Activated T-helper 1 cell treated with anti-CD3 and anti-CD28 coated beads, Interleukin-12 subunit alpha, Interleukin-12 subunit beta, Interleukin-2, Interleukin-4 antibody, amounts not matched to agents 30 ng/mL and 10 ng/mL and 1 ng/mL, durations not matched to agents 14 hours and 24 hours and 36 hours (primary cell): ENCODE results near the gene PAM. TPM values are rescaled to one million over a fixed set of nuclear protein-coding genes. Genes with fewer than 3 reads are reported as not detected.

Source experiments
- DNase-seq: peaks from one replicate; pipeline ENCODE4 v3.0.0; 2021; ENCODE audit warnings: low spot score
- H3K27ac Mint-ChIP-seq: one replicate; pipeline ENCODE4 v1.8.0; 2021; ENCODE audit warnings: mild to moderate bottlenecking, mixed read lengths
- H3K27me3 Mint-ChIP-seq: one replicate; pipeline ENCODE4 v1.8.0; 2022; ENCODE audit warnings: mild to moderate bottlenecking, moderate library complexity, mixed read lengths; ENCODE audit not compliant: insufficient read depth
- H3K36me3 Mint-ChIP-seq: one replicate; pipeline ENCODE4 v1.8.0; 2021; ENCODE audit warnings: low read depth, mixed read lengths
- H3K4me1 Mint-ChIP-seq: one replicate; pipeline ENCODE4 v1.8.0; 2021; ENCODE audit warnings: low read depth, mixed read lengths
- H3K4me3 Mint-ChIP-seq: one replicate; pipeline ENCODE4 v1.8.0; 2021; ENCODE audit warnings: mild to moderate bottlenecking, moderate library complexity, mixed read lengths
- H3K9me3 Mint-ChIP-seq: one replicate; pipeline ENCODE4 v1.8.0; 2021; ENCODE audit warnings: mixed read lengths
- intact Hi-C: fragments of 100-400 bp; cut with micrococcal nuclease; formaldehyde crosslinking; loops from one replicate; pipeline ENCODE4 v1.15.1; 2024
- total RNA-seq: library from RNA; stranded (reverse); gene quantifications from 2 replicates; pipeline ENCODE4 v1.2.3, GENCODE V29; 2022

PAM gene
- total RNA-seq, 1 donor from 2014 or later, result 74.0 TPM

GRCh38 chr5:102792705-102793104, 37.6 kb downstream of the PAM start:
- no peak for DNase-seq
- no peak overlapping the region for H3K27ac Mint-ChIP-seq
- no peaks in the 10 kb centered on the region for H3K27me3 Mint-ChIP-seq
- H3K9me3 Mint-ChIP-seq, result no peaks in the 10 kb centered on the region
- intact Hi-C loops, result loop anchor here (1.0 kb wide), 3 partner anchors 12 to 209 kb away; no protein-coding TSS in a partner anchor
- H3K36me3 Mint-ChIP-seq, result no peaks in the 10 kb centered on the region
- H3K4me3 Mint-ChIP-seq, result no peak overlapping the region
- H3K4me1 Mint-ChIP-seq, result peaks cover 23% of the 10 kb centered on the region

- intact Hi-C loops, result no loop called here
- Mint-ChIP-seq H3K27me3 (no peaks in the 10 kb centered on the region), H3K9me3 (no peaks in the 10 kb centered on the region), H3K36me3 (no peaks in the 10 kb centered on the region), H3K27ac (no peak overlapping the region), H3K4me3 (no peak overlapping the region), H3K4me1 (peaks cover 35% of the 10 kb centered on the region)
- DNase-seq, result no peak
Measured at GRCh38 chr5:102794047-102794446, 38.9 kb downstream of the PAM start.

GRCh38 chr5:102794677-102795331, 39.7 kb downstream of the PAM start:
- H3K9me3 Mint-ChIP-seq, result no peaks in the 10 kb centered on the region
- no peak for DNase-seq
- no peaks in the 10 kb centered on the region for H3K27me3 Mint-ChIP-seq
- no peak overlapping the region for H3K4me3 Mint-ChIP-seq
- peaks cover 39% of the 10 kb centered on the region for H3K4me1 Mint-ChIP-seq
- no peaks in the 10 kb centered on the region for H3K36me3 Mint-ChIP-seq
- H3K27ac Mint-ChIP-seq, result no peak overlapping the region
- intact Hi-C loops, result no loop called here

- H3K9me3 Mint-ChIP-seq, result no peaks in the 10 kb centered on the region
- peaks cover 46% of the 10 kb centered on the region for H3K4me1 Mint-ChIP-seq
- no peaks in the 10 kb centered on the region for H3K36me3 Mint-ChIP-seq
- no peaks in the 10 kb centered on the region for H3K27me3 Mint-ChIP-seq
- H3K27ac Mint-ChIP-seq, result no peak overlapping the region
- intact Hi-C loops, result no loop called here
- DNase-seq, result no peak
- no peak overlapping the region for H3K4me3 Mint-ChIP-seq
Measured at GRCh38 chr5:102795526-102795925, 40.4 kb downstream of the PAM start.

GRCh38 chr5:102796009-102796408, 40.9 kb downstream of the PAM start:
- Mint-ChIP-seq H3K4me3 (no peak overlapping the region), H3K27me3 (no peaks in the 10 kb centered on the region), H3K36me3 (no peaks in the 10 kb centered on the region), H3K27ac (no peak overlapping the region), H3K9me3 (no peaks in the 10 kb centered on the region), H3K4me1 (peaks cover 50% of the 10 kb centered on the region)
- intact Hi-C loops, result no loop called here
- no peak for DNase-seq

GRCh38 chr5:102796498-102796897, 41.4 kb downstream of the PAM start:
- no peak overlapping the region for H3K27ac Mint-ChIP-seq
- peaks cover 54% of the 10 kb centered on the region for H3K4me1 Mint-ChIP-seq
- no peaks in the 10 kb centered on the region for H3K27me3 Mint-ChIP-seq
- no peak for DNase-seq
- intact Hi-C loops, result no loop called here
- H3K4me3 Mint-ChIP-seq, result no peak overlapping the region
- peaks cover 2% of the 10 kb centered on the region for H3K36me3 Mint-ChIP-seq
- H3K9me3 Mint-ChIP-seq, result no peaks in the 10 kb centered on the region

GRCh38 chr5:102797322-102797884, 42.3 kb downstream of the PAM start:
- H3K4me1 Mint-ChIP-seq, result peaks cover 53% of the 10 kb centered on the region
- intact Hi-C loops, result no loop called here
- peaks cover 6% of the 10 kb centered on the region for H3K36me3 Mint-ChIP-seq
- H3K4me3 Mint-ChIP-seq, result no peak overlapping the region
- no peak overlapping the region for H3K27ac Mint-ChIP-seq
- no peaks in the 10 kb centered on the region for H3K27me3 Mint-ChIP-seq
- no peak for DNase-seq
- H3K9me3 Mint-ChIP-seq, result no peaks in the 10 kb centered on the region

GRCh38 chr5:102798104-102798785, 43.1 kb downstream of the PAM start:
- intact Hi-C loops, result no loop called here
- no peaks in the 10 kb centered on the region for H3K9me3 Mint-ChIP-seq
- peaks cover 52% of the 10 kb centered on the region for H3K4me1 Mint-ChIP-seq
- no peaks in the 10 kb centered on the region for H3K27me3 Mint-ChIP-seq
- DNase-seq, result no peak
- no peak overlapping the region for H3K4me3 Mint-ChIP-seq
- H3K27ac Mint-ChIP-seq, result no peak overlapping the region
- H3K36me3 Mint-ChIP-seq, result peaks cover 7% of the 10 kb centered on the region

- Mint-ChIP-seq H3K4me3 (no peak overlapping the region), H3K36me3 (peaks cover 8% of the 10 kb centered on the region), H3K27ac (no peak overlapping the region), H3K4me1 (peaks cover 53% of the 10 kb centered on the region), H3K27me3 (no peaks in the 10 kb centered on the region), H3K9me3 (no peaks in the 10 kb centered on the region)
- DNase-seq, result no peak
- intact Hi-C loops, result no loop called here
Measured at GRCh38 chr5:102799017-102799416, 43.9 kb downstream of the PAM start.

GRCh38 chr5:102800427-102800826, 45.3 kb downstream of the PAM start:
- H3K4me3 Mint-ChIP-seq, result no peak overlapping the region
- H3K27me3 Mint-ChIP-seq, result no peaks in the 10 kb centered on the region
- H3K9me3 Mint-ChIP-seq, result no peaks in the 10 kb centered on the region
- peaks cover 11% of the 10 kb centered on the region for H3K36me3 Mint-ChIP-seq
- peaks cover 53% of the 10 kb centered on the region for H3K4me1 Mint-ChIP-seq
- H3K27ac Mint-ChIP-seq, result no peak overlapping the region
- intact Hi-C loops, result loop anchor here (5.0 kb wide), 1 partner anchor 37 kb away; no protein-coding TSS in a partner anchor
- no peak for DNase-seq

GRCh38 chr5:102801371-102801770, 46.3 kb downstream of the PAM start:
- peak overlapping the region; percentile 14 for H3K27ac Mint-ChIP-seq
- H3K36me3 Mint-ChIP-seq, result peaks cover 12% of the 10 kb centered on the region
- H3K9me3 Mint-ChIP-seq, result no peaks in the 10 kb centered on the region
- no peaks in the 10 kb centered on the region for H3K27me3 Mint-ChIP-seq
- peak; percentile 20 for DNase-seq
- peaks cover 49% of the 10 kb centered on the region for H3K4me1 Mint-ChIP-seq
- no peak overlapping the region for H3K4me3 Mint-ChIP-seq
- intact Hi-C loops, result loop anchor here (5.0 kb wide), 1 partner anchor 36 kb away; no protein-coding TSS in a partner anchor

GRCh38 chr5:102802708-102803458, 47.8 kb downstream of the PAM start:
- intact Hi-C loops, result loop anchor here (5.0 kb wide), 1 partner anchor 34 kb away; no protein-coding TSS in a partner anchor
- no peak overlapping the region for H3K4me3 Mint-ChIP-seq
- H3K4me1 Mint-ChIP-seq, result peaks cover 45% of the 10 kb centered on the region
- no peaks in the 10 kb centered on the region for H3K27me3 Mint-ChIP-seq
- H3K27ac Mint-ChIP-seq, result no peak overlapping the region
- H3K36me3 Mint-ChIP-seq, result peaks cover 12% of the 10 kb centered on the region
- no peaks in the 10 kb centered on the region for H3K9me3 Mint-ChIP-seq
- no peak for DNase-seq
